ENCODE results near the gene IKZF1. TPM values are rescaled to one million over a fixed set of nuclear protein-coding genes. Genes with fewer than 3 reads are reported as not detected.

The IKZF1 gene
- total and polyA plus RNA-seq, 2 of the 13 experiments (the other 11 are each of a cell fraction or from before 2014, with no cell fraction given) = not detected

- no peak for TF ChIP-seq TFAP4 (IDR thresholded peaks at IDR 0.05; ENCODE audit: borderline replicate concordance, low read depth)
- no peak for TF ChIP-seq ZNF775 (CRISPR knock-in tag; IDR thresholded peaks at IDR 0.05; ENCODE audit: borderline replicate concordance)
- TF ChIP-seq ZKSCAN8 (CRISPR knock-in tag; IDR thresholded peaks at IDR 0.05; ENCODE audit: borderline replicate concordance) = no peak
Observed at GRCh38 chr7:50292165-50292757, 12.3 kb upstream of the IKZF1 start (continued).

GRCh38 chr7:50292763-50293162 is 11.8 kb upstream of the IKZF1 start:
- no peak overlapping the region for H2AFZ ChIP-seq (ENCODE audit: low read length)
- no peak for ATAC-seq
- POLR2A ChIA-PET = no interaction called here
- DNase-seq (ENCODE audit: low spot score) = no peak
- H3K79me2 ChIP-seq (ENCODE audit: insufficient read depth, low read length) = no peaks in the 10 kb centered on the region
- intact Hi-C loops (cut with micrococcal nuclease; ENCODE audit: unreplicated experiment) = no loop called here
- H3K27ac ChIP-seq (ENCODE audit: extremely low read length, insufficient read depth, low read length) = no peak overlapping the region
- H3K4me3 ChIP-seq (replicated peaks in 1 of 3; ENCODE audit: insufficient read depth in 1 of 3, low read depth in 2 of 3, low read length in 3 of 3) = no peak overlapping the region
- H3K9me3 ChIP-seq (ENCODE audit: low read length) = no peaks in the 10 kb centered on the region
- no peak for FAIRE-seq
- BruUV-seq (replicated peaks) = no TSS peak
- H3K4me2 ChIP-seq (ENCODE audit: low read depth, low read length) = no peak overlapping the region
- no peaks in the 10 kb centered on the region for H4K20me1 ChIP-seq (ENCODE audit: insufficient read depth, low read length)
- no peak overlapping the region for H3K9ac ChIP-seq (ENCODE audit: insufficient read depth, low read depth, low read length)
- H3K36me3 ChIP-seq (replicated peaks in 1 of 2; ENCODE audit: control insufficient read depth in 1 of 2, insufficient read depth in 2 of 2, low read length in 2 of 2) = no peaks in the 10 kb centered on the region
- in situ Hi-C loops (cut with HindIII; ENCODE audit: extremely low pct_ligation_motif_present, low pct_unique_long_range_greater_than_20kb) = no loop called here
- CTCF ChIA-PET (ENCODE audit: low intra/inter-chr PET ratio, low total read pairs) = no interaction called here
- no peaks in the 10 kb centered on the region for H3K27me3 ChIP-seq (ENCODE audit: control insufficient read depth in 1 of 2, insufficient read depth in 2 of 2, low read length in 2 of 2)
- H3K4me1 ChIP-seq (ENCODE audit: insufficient read depth, low read length) = no peaks in the 10 kb centered on the region
- TF ChIP-seq ARID3A (IDR thresholded peaks at IDR 0.05; ENCODE audit: low read depth, low read length) = no peak
- TF ChIP-seq NR2F2 (IDR thresholded peaks at IDR 0.05; ENCODE audit: borderline replicate concordance, low read depth) = no peak
- TF ChIP-seq, protein P1, sequence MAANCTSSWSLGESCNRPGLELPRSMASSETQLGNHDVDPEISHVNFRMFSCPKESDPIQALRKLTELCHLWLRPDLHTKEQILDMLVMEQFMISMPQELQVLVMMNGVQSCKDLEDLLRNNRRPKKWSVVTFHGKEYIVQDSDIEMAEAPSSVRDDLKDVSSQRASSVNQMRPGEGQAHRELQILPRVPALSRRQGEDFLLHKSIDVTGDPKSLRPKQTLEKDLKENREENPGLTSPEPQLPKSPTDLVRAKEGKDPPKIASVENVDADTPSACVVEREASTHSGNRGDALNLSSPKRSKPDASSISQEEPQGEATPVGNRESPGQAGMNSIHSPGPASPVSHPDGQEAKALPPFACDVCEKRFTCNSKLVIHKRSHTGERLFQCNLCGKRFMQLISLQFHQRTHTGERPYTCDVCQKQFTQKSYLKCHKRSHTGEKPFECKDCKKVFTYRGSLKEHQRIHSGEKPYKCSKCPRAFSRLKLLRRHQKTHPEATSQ (CRISPR knock-in tag; IDR thresholded peaks at IDR 0.05; ENCODE audit: borderline replicate concordance) = no peak
- no peak for TF ChIP-seq ZHX2 (IDR thresholded peaks at IDR 0.05; ENCODE audit: low read depth)
- no peak for TF ChIP-seq ZHX2 (CRISPR knock-in tag; IDR thresholded peaks at IDR 0.05; ENCODE audit: borderline replicate concordance)
- TF ChIP-seq ZNF615 (CRISPR knock-in tag; IDR thresholded peaks at IDR 0.05; ENCODE audit: borderline replicate concordance) = no peak
- no peak for TF ChIP-seq TOE1 (CRISPR knock-in tag; IDR thresholded peaks at IDR 0.05)
- no peak for TF ChIP-seq CEBPB (IDR thresholded peaks at IDR 0.05; ENCODE audit: borderline replicate concordance, low read depth, low read length)
- TF ChIP-seq TAF1 (CRISPR knock-in tag; IDR thresholded peaks at IDR 0.05) = no peak
- no peak for TF ChIP-seq ZNF20 (CRISPR knock-in tag; IDR thresholded peaks at IDR 0.05)
- no peak for TF ChIP-seq FOXA3 (CRISPR knock-in tag; IDR thresholded peaks at IDR 0.05)
